GM18861 (cell line): ENCODE data around the gene MYO3B.

Experiments used
- ATAC-seq: cut with Tn5 transposase; IDR thresholded peaks from one replicate; pipeline ENCODE4 v1.9.1; 2021; ENCODE audit not compliant: unreplicated experiment

The MYO3B gene

DNA sequence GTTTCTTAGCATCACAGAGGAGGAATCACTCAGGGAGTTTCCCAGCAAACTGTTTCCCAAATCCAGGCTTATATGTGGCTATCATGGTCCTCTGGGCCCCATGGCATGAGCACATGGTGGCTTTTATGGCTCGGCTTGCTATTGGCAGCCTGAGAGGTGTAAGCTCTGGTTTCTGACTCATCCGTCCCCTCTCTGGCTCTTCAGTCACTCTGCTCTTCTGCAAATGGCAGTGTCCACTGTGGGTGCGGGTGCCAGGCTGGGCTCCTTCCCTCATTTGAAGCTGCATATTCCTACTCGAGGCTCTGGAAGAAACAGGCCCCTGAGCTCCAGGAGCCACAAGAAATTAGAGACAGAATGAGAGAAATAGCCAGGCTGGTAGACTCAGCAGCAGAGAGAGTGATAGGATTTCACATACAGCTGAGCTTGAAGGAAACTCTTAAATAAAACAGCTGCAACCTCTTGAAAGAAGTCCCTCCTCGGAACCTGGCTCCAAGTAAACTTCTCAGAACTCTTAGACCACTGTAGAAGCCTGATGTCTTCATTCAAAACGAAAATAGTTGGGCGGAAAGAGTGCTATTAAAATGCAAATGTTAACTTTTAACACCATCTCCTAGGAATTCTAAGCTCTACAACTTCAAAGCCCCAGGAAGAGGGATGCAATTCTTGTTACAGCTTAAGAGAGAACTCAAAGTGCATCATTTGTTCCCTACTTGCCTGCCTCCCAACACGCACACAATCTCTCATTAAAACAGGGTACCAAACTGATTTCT is 324.6 kb downstream of the MYO3B start:
- ATAC-seq, result no peak

DNA sequence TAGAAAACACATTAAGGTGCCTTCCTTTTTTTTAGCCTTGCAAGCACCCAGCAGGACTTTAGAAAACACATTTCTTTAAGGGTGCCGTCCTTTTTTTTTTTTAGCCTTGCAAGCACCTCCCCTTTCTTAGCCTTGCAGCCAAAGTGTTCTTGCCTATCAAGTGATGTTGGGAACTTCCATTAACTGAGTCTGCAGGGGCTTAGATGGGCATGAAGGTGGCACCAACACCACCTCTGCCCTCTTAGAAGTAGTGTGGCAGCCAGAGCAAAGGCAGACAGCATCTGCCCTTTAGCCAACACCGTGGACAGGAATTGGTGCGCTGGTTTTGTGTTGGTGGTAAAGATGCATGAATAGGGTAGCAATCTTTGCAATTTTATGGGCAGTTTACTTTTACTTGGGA is 325.6 kb downstream of the MYO3B start:
- no peak for ATAC-seq

DNA sequence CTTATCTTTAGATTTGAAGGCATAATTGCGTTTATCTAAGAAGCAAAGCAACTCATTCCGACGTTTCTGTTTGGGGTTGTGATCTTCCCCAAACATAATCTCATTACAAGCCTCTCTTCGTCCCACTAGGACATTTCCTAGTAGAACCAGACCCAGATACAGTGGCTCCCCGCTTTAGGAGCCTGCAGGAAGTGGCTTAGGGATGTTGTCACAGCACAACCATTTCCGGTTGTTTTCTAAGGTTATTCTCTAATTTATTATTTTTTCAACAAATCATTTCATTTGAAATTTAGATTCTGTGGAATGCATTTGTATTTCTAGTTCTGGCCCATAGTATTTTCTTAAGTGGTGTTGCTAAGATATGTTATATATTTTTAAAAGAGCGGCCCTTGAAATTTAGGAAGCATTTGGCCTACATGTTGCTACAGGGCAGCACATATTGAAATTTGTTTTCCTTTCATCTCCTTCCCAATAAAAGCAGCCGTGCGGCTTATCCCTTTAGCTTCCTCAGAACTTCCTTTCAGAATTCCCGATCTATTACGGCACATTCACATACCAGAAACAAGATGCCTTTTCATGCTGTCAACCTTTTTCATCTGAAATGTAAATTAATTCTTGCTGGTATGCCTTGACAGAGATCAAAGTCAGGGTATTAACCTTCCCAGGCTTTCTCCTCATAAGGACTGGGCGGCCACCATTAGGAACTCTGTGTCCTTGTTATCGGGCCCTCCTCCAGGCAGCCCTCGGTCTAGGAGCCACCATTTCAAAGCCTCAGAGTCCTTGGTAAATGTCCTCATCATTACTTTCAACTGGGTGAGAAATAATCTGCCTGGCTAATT is 326.2 kb downstream of the MYO3B start:
- no peak for ATAC-seq

DNA sequence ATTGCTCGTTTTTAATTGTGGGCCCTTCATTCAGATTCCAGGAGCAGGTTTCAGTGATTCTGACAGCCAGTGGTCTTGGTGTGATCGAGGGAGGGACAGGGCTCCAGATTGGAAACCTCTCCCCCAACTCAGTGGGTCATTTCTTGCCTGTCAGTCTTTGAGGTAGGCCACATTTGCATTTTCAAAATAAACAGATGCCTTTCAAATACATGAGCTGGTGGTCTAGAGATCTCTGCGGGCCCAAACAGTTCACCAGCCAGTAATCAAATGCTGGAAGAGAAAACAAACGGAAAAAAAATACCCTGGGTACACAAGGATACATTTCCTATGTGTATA is 326.8 kb downstream of the MYO3B start:
- no peak for ATAC-seq

DNA sequence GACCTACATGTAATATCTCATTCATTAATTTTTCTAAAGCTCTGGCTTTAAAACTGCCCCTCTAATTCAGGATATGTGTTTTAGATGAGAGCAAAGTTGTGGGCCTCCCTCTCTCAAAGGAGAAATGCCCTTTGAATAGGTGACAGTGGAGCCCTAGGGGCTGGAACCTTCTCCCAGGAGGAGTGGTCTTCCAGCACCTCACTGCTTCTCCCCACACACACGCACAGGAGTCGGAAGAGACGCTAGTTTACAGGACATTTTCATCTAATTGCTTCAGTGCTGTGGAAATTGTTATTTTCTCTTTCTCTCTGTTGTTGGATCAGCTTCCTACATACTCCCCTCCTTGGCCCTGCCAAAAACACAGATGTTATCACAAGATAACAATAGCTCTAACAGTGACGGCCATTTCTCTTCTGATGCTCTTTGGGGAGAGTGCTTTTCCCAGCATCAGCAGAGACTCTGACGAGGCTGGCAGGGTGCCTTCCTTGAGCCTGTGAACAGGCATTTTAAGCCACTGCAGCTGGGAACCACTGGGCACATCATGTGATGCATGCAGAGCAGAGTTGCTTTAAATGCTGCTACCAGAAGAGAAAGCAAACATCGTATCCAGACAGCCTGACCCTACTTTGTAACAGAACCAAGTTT is 327.8 kb downstream of the MYO3B start:
- no peak for ATAC-seq

DNA sequence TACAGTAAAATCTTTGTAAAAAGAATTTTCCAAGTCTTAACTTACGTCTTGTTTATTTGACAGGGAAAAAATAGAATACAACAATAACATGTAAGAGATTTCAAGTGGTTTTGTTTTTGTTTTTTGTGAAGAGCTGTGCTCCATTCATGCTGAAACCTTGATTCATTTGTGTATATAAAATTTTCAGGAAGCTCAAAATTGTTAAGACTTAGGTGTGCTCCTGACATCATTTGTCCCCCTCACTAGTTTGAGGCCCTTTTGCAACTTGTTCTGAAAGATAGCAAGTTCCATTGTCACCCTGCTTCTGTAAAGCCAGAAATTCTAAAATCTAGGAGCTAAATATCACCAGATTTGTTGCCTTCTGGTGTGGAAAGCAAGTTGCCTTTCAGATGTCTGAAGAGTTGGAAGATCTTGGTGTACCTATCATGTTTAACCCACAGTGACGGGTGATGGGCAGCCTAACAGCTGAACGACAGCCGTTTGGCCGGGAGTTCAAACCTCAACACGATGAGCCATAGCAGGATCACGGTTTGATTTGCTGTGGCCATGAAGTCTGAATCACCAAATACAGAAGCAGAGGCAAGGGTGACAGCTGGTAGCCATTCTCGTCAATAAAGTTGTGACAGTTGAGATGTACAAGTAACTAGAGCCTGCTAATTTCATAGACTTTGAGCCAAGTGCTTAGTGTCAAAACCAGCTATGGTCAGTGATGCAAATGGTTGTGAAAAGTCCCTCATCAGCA is 331.7 kb downstream of the MYO3B start:
- ATAC-seq, result no peak

DNA sequence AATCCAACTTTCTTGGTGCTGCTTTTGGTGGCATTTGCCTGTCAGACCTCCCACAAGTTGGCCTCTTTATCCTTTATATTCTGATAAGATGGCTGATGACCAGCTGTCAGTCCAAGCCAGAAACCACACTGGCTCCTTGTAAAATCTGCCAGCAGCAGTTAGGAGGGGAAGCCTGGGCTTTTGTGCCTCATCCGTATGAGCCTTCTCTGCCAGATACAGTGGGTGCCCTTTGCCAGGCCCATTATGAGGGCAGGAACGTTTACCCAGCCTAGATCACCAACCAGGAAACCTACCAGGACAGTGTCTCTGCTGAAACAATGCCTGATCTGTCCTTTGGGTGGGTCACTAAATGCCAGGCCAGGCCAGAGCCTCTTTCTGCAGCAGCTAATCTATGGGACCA is 334.3 kb downstream of the MYO3B start:
- ATAC-seq, result no peak

DNA sequence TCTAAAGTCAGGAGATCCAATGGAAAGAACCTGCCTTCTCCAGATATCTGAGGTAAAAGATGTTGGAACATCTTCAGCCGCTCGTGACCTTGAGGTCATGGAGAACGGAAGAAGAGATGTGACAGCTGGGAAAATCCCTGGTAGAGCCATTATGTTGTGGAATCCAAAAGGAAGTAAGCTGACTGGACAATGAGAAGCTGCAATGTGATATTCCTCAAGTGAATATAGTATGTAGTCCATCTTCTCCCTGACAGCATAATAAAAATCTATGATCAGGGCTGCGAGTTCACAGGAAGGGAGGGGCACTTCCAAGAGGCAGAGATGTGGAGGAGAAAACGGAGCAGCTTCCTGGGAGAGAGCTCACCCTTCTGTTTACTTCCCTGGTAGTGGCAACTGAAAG is 336.2 kb downstream of the MYO3B start:
- ATAC-seq, result no peak

DNA sequence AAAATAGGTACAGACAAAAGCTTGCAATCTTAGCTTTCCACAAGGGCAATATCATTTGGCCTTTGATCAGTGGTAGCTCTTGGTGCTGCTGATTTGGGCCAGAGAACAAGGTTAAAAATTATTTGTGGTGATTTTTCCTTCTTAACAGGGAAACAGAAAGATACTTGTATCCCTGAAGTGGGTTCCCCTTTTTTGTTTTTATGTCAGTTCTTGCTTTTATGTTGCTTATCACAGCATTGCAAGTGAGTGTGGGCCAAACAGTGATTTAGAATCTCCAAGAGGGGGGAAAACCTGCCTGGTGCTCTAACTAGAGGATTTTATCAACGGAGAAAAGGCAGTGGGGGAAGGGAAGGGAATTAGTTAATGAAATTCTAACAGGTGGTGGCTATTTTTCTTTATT is 339.6 kb downstream of the MYO3B start:
- ATAC-seq, result no peak

DNA sequence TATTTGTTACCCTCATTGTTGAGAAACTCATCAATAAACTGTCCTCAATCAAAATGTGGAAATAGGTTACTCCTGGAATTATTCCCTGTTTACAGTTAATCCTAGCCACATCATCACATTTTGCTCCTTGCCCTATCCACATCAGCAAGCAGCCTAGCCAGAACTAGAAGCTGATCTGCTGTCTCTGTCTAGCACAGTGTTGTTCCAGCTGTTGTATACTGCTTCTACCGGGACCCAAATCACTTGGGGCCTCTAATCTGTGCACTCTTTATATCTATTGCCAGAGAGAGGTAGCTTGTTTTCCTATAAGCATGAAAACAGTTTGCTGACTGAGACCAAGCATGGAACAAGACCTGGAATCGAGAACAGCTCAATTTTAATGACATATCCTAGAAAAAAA is 341.0 kb downstream of the MYO3B start:
- ATAC-seq, result no peak

DNA sequence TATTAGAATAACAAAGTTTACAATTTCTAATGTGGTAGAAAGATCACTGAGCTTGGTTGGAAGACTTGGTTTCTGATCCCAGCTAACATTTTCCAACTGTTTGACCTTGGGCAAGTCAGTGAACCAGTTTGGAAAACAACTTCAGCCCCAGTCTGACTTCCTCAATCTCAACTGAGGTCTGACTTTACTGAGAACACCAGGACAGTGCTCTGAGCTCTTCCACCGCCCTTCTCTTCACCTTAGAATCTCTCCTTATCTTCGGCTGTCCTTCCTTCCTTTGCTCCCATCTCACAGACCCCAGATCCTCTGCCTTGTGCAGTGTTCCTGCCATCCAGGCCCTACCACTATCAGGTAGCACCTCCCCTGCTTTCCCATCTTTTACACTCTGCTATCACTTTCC is 343.4 kb downstream of the MYO3B start:
- ATAC-seq, result no peak

DNA sequence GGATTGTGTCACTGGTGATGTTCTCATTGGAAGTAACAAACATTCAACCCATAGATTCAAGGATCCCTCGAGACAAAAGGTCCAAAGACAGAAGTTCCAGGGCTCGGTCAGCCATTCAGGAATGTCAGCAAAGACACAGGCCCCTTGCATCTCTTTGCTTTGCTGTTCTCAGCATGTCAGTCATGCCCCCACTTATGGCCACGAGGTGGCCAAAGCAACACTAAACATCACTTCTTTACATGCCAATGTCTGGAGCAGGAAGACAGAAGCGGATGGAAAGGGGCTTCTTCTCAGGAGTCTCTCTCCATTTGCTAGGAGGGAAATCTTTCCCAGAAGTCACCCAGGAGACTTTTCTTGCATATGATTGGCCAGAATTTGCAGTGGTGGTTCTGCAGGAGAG is 345.6 kb downstream of the MYO3B start:
- no peak for ATAC-seq

DNA sequence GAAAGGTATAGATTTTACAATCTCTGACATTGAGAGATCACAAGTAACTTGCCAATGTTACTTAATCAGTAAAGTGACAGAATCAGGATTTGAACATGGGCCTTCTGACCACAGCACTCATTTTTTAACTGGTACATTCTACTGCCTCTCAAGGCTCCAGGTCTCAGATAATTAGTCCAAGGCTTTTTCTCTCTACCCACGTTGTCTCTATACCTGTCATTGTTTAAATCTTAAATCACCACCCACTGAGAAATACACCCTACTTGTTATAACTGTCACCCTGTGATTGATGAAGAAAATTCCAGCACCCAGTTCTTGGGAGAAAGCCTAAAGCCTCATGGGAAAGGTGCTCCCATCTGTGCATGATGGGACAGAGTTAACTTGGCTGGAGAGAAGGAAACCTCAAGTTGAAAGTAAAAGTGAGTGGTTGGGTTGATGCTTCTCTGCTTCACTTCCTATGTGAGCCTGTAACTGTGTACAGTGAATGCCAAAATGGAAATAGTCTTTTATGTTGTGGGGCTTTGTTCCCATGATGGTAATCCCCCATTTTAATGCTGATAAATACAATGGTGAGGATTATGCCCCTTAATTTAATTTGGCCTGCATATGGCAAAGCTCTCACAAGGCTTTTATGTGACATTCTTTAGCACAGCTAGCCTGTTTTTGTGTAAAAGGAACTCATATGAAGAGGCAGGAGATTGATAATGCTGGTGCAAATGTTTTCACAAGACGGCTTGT is 347.1 kb downstream of the MYO3B start:
- ATAC-seq, result peak; percentile 76

DNA sequence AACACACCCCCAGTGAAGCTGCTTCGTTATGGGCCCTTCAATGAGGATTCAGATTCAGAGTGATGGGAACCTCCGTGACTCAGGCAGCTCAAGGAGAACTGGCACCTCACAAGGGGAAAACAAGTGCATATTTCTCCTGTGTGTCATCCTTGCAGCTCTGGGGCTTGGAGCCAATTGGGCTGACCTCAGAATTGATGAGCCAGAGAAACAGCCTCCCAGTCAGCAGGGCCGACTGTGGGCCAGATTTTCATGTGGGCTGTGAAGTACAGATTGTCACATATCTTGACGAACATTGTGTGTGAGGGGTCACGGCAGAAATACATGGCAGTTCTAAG is 347.6 kb downstream of the MYO3B start:
- ATAC-seq, result no peak

DNA sequence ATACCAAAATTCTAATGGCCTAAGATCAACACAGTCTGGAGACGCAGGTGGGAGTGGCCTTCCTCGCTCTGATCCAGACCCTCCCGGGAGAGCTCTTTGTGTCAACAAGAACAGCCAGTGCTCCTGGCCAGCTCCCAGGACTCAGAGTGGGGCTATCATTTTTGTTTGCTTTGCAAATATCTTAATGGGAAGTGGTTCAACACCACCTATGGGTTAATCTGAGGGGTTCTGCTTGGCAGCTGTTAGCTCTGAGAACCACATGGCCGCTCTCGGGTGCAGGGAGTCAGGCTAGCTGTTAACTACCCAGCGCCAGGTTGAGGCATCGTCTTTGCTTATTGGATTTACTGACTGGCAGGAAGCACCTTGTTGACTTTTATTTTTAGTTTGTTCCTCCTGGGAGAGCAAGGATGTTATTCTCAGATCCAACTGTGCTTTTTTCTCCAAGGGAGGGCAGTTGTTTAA is 352.4 kb downstream of the MYO3B start:
- no peak for ATAC-seq

DNA sequence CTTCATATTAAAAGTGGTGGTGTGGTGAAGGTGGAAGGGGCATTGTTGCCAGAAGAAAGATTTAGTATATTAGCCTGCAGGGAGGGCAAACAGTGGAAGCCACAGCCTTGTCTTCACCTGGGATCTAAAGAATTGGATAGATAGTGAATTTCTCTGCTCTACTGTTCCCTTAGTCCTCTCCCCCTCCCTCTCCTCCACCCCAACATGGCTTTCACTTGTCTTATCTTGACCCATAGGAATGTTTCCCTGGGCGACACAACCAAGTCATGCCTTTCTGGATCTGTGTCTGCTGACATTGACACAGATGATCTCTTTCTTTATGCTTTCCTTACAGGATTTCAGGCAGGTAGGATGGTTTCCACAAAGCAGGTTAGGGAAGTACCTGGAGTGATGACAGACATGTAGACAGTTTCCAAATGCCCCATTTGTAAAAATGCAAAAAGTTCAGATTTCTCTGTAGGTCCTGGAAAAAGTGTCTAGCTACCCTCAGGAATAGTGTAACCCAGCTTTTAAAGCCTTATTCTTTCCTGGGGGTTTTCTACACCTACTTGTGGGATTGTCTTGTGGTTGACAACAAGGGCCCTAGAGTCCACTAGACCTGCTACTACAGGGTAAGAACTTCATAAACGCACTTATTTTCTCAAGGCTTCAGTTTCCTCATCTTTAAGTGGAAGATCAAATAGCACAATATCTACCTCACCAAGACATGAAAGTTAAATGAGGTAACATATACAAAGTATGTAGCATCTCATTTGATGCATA is 353.0 kb downstream of the MYO3B start:
- ATAC-seq, result no peak

DNA sequence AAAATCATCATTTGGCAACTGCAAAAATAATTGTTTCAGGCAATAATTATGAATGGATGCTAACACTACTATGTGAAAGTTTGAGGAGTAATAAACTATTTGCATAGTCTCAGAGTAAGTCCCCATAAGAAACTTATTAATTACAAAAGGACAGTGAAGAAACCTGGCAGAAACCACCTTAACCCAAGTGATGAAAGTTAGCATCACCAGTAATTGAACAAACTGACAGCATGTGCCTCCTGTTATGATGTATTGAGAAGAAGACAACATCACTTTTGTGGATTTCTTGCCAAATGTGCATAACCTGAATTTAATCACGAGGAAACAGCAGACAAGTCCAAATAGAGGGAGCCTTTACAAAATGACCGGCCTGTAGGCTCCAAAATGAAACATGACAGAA is 353.9 kb downstream of the MYO3B start:
- ATAC-seq, result peak; percentile 34

DNA sequence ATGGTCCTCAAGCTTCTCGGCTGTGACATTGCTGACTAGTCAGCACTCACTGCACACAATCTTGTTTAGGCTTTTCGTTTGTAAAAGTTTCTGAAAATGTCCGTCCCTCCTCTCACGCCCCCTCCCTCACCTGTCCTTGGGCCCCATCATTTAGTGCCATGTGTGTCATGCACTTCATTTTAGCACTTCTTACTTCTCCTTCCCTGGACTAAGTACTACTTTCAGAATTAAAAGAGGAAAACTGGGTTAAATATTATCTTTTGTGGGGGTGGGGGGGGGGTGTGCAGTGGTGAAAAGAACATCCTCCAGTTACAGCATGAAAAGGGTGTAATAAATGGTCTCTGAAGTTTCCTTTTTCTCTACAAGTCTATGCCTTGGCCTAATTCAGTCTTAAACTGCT is 355.2 kb downstream of the MYO3B start:
- ATAC-seq, result peak; percentile 51

DNA sequence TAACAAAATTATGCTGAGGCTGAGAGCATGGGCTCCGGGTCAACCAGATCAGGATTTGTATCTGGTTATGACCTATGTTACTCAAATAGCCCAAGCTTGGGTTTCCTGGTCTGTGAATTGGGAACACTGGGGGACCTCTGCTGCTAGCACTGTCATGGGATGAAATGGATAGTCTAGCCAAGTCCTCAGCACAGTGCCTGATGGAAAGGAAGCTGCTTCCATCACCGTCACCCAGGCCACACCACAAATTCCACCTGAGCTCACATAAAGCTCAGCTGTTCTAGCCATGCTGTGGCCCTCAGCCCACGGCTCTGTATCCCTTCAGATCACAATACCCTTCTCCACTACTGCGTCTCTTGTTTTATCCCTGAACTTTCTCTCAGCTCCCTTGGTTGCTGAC is 357.6 kb downstream of the MYO3B start:
- no peak for ATAC-seq

DNA sequence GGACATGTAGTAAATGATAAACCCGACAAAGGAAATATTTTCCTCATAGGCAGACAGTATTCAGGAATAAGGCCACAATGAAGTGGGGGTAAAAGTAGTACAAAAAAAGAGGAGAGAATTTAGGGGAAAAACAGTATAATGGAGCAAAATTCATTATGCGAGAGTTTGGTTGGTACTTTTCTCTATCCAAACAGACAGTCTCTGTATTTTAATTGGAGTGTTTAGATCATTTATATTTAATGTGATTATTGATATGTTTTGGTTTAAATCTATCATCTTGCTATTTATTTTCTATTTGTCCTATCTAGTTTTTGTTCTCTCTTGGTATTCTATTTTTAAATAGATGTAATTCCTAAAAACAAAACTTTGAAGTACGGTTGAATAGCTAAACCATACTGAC is 366.9 kb downstream of the MYO3B start:
- ATAC-seq, result no peak
